Activated CD8-positive, alpha-beta memory T cell treated with anti-CD3 and anti-CD28 coated beads, Interleukin-2, amount 10 ng/mL, durations not matched to agents 7 days and 5 days (primary cell): ENCODE data around the gene GADD45B. TPM values are rescaled to one million over a fixed set of nuclear protein-coding genes. Genes with fewer than 3 reads are reported as not detected.

Source experiments
- ATAC-seq: fragments of 150-1000 bp; cut with Tn5 transposase; one replicate; pipeline ENCODE4 v1.10.0; 2021; ENCODE audit warnings: moderate library complexity
- CTCF ChIA-PET: fragments of 350-600 bp; sonication (Branson Sonifier 250); formaldehyde crosslinking; loops from one replicate; lab custom pipeline; 2021; ENCODE audit warnings: antibody characterized with exemption; lab: Charles Lee
- DNase-seq: peaks from one replicate; pipeline ENCODE4 v3.0.0-alpha.2; 2020
- H3K27ac Mint-ChIP-seq: one replicate; pipeline ENCODE4 v1.8.0; 2021; ENCODE audit warnings: mild to moderate bottlenecking, mixed read lengths
- H3K27me3 Mint-ChIP-seq: one replicate; pipeline ENCODE4 v1.8.0; 2021; ENCODE audit warnings: mixed read lengths
- H3K36me3 Mint-ChIP-seq: one replicate; pipeline ENCODE4 v1.8.0; 2021; ENCODE audit warnings: mild to moderate bottlenecking, mixed read lengths
- H3K4me1 Mint-ChIP-seq: one replicate; pipeline ENCODE4 v1.8.0; 2021; ENCODE audit warnings: mixed read lengths
- H3K4me3 Mint-ChIP-seq: one replicate; pipeline ENCODE4 v1.8.0; 2021; ENCODE audit warnings: mild to moderate bottlenecking, moderate library complexity, mixed read lengths
- H3K9me3 Mint-ChIP-seq: one replicate; pipeline ENCODE4 v1.8.0; 2022; ENCODE audit warnings: low read depth, mixed read lengths
- total RNA-seq, 2 experiments: library from RNA; stranded (reverse); gene quantifications; one replicate each; pipeline ENCODE4 v1.2.3, GENCODE V29; 2021

The GADD45B gene, protein sequence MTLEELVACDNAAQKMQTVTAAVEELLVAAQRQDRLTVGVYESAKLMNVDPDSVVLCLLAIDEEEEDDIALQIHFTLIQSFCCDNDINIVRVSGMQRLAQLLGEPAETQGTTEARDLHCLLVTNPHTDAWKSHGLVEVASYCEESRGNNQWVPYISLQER
- 10 to 100 TPM; 63.4 to 79.4 TPM for total RNA-seq

DNA sequence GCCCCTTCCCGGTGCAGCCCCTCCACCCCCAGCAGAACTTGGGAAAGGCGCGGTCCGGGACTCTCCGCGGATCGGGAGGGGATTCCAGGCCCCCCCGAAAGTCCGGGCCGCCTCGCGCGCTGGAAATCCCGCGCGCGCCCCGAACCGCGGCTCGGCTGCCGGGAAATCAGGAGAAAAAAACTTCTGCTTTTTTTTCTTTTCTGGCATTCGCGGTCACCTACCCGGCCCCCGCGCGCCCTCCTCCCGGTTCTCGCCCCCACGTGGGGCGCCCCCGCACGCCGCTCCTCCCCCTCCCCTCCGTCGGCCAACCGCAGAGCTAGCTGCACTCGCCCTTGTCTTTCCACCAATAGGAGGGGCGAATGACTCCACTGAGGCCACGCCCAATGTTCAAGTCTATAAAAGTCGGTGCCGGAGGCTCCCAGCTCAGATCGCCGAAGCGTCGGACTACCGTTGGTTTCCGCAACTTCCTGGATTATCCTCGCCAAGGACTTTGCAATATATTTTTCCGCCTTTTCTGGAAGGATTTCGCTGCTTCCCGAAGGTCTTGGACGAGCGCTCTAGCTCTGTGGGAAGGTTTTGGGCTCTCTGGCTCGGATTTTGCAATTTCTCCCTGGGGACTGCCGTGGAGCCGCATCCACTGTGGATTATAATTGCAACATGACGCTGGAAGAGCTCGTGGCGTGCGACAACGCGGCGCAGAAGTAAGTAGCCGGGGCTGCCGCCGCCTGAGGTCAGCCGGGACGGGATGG is at the start of gene GADD45B:
GADD45B (plus strand) TSS at position 426 of the 749 bp plus-strand sequence; CDS start at position 658, 232 bp downstream.
- peaks cover 3% of the 10 kb centered on the region for H3K27me3 Mint-ChIP-seq
- no peaks in the 10 kb centered on the region for H3K9me3 Mint-ChIP-seq
- peak within 1 kb of the TSS; percentile 100 for H3K4me3 Mint-ChIP-seq
- DNase-seq = peak; percentile 97
- CTCF ChIA-PET = interaction anchor here (0.8 to 6.2 kb wide), 19 partner anchors 11 to 161 kb away, joined by 3 to 257 read pairs (median 5); partner anchors contain the start of gene LMNB2
- H3K4me1 Mint-ChIP-seq = peaks cover 21% of the 10 kb centered on the region
- H3K36me3 Mint-ChIP-seq = peaks cover 24% of the 10 kb centered on the region
- peak; percentile 57 for ATAC-seq
- peak within 1 kb of the TSS; percentile 91 for H3K27ac Mint-ChIP-seq

DNA sequence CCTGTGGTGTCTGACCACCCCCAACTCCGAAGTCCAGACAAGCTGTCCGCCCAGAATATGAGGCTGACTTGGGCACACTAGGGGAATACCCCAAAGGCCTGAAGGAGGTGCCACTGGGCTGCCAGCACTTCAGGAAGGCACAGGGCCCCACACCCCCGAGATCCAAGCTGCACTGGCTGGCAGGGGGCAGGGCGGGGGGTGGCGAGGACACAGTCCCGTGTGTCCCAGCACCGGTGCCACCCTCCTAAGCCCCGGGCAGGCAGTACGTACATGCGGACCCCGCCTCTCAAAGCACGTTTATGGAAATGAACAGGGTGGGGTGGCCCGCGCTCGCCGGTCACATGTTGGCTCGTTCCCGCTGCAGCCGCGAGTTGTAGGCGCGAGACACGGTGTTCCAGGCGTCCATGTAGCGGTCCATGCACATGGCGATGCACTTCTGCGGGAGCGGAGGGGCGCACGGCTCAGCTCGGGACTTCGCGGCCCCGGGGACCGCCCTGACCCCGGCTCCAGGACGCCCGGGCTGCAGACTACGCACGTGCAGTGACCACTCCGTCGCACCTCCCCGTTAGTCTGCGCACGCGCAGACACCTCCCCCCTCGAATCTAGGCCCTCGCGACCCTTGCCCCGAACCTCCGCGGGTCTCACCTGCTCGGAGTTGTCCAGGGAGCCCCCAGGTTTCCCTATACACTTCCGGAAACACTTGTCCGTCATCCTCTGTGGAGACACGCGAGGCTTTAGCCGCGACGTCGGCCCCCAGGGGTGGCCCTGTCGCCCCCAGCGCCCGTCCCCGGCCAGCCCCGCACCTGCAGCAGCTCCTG is 49.1 kb upstream of the GADD45B start:
- DNase-seq (peak; percentile 65), ATAC-seq (peak; percentile 29)
- Mint-ChIP-seq H3K9me3 (no peaks in the 10 kb centered on the region), H3K4me1 (peaks cover 12% of the 10 kb centered on the region), H3K27ac (peak overlapping the region; percentile 89), H3K36me3 (peaks cover 18% of the 10 kb centered on the region), H3K4me3 (peak overlapping the region; percentile 85), H3K27me3 (no peaks in the 10 kb centered on the region)
- CTCF ChIA-PET = interaction anchor here (0.7 to 3.7 kb wide), 6 partner anchors 27 to 194 kb away, joined by 3 to 15 read pairs (median 6); partner anchors contain the start of gene LMNB2

DNA sequence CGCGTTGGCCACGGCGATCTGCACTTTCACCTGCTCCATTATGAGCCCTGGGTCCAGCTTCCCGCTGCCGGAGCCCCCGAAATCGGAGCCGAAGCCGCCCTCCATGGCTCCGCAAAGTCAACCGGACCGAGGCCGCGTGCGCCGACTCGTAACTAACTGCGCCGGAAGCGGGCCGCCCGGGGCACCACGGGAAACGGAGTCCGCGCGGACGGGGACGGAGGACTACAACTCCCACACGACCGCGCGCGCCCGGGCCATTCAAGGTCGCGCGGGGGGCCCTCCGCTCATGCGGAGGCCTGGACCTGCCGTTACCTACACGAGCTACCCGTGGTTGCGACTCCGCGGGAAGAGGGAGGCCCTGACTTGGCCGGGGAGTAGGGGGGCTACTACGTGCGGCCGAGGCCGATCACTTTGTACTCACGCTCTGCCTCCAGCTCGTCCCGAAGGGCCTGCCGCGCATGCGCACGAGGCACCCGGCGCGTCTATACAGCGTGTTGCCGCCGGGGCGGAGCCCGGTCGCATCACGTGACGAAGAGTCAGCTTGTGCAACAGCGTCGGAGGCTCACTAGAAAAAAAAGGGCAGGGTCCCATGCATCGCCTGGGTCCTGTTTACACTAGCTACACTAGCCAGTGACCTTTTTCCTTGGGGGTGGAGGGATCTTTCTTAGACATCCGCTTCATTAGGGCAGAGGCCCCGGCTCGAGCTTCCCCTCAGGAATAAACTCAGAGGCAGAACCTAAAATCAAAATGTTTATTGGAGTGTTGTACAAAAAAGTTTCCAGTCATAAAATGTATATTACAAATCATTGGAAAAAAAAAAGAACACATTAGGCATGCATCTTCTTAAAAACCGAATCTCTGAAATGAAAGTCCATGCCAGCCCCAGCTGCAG is 48.3 kb upstream of the GADD45B start, which contains the start of gene TIMM13:
TIMM13 (minus strand) TSS at position 158 of the 892 bp plus-strand sequence; CDS start at position 105, 53 bp downstream.
- Mint-ChIP-seq H3K4me3 (peak within 1 kb of the TSS; percentile 85), H3K36me3 (peaks cover 18% of the 10 kb centered on the region), H3K27ac (peak within 1 kb of the TSS; percentile 89), H3K27me3 (no peaks in the 10 kb centered on the region), H3K4me1 (peaks cover 12% of the 10 kb centered on the region), H3K9me3 (no peaks in the 10 kb centered on the region)
- ATAC-seq (peak; percentile 94), DNase-seq (peak; percentile 97)
- CTCF ChIA-PET = interaction anchor here (0.6 to 3.7 kb wide), 10 partner anchors 14 to 209 kb away, joined by 3 to 15 read pairs (median 5); no protein-coding TSS in a partner anchor

DNA sequence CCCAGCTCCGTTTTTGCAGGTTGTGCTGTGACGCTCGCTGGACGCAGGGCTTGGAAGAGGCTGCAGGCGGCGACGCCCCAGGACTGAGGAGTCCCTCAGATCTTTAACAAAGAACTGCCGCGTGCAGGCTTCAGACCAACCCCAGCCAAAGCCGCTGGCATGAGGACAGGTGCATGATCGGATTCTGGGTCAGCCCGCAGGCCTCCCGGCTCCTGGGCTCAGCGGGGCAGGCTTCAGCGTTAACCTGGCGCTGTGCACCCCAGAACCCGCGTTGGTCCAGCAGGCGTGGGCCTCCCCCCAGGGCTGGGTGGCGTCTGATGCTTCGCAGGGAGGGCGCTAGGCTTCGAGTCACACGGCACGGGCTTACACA is 47.6 kb upstream of the GADD45B start:
- H3K27ac Mint-ChIP-seq = peak overlapping the region; percentile 89
- no peaks in the 10 kb centered on the region for H3K27me3 Mint-ChIP-seq
- no peak overlapping the region for H3K4me3 Mint-ChIP-seq

DNA sequence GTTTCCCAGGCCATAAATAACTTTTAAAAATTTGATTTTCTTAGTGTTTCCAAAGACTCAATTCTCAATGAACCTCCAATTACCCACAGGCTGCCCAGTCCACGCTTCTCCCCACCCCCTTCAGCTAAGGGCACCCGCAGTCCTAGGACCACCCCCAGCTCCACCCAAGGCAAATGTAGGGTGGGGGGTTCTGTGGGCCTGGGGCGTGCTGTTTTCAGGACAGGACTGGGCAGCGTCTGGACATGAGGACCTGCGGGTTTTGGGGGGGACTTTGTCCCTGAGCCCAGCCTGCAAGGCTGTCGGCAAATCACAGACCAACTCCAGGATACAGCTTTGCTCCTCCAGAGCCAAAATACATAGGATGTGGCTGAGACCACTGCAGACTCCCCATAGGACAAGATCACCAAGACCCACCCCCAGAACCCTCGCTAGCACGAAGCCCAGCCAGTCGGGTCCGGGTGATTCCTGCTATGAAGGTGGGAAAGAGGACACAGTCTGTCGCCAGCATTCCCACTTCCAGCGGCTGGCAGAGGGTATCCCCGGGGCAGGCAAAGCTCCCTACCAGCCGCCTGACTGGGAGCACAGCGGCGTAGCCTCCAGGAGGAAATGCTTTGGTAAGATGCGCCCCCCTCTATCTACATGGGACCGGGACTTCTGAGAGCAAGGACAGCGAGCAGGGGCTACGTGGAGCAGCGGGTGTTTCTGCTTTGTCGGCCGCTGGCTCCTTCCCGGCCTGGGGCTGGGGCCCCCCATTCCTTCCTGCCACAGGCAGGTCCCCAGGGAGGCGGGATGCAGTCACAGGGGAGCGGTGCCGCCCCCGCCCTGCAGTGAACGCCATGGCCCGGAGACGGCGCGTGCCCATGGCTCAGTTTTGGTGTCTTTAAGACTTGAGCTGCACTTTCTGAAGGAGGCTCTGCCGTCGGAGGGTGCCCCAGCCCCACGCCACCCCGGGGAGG is 46.9 kb upstream of the GADD45B start:
- CTCF ChIA-PET = interaction anchor here (1.0 to 3.7 kb wide), 3 partner anchors 12 to 185 kb away, joined by 4 to 15 read pairs (median 4); no protein-coding TSS in a partner anchor
- no peaks in the 10 kb centered on the region for H3K9me3 Mint-ChIP-seq
- peaks cover 12% of the 10 kb centered on the region for H3K4me1 Mint-ChIP-seq
- H3K27me3 Mint-ChIP-seq = no peaks in the 10 kb centered on the region
- H3K4me3 Mint-ChIP-seq = no peak overlapping the region
- no peak overlapping the region for H3K27ac Mint-ChIP-seq
- peaks cover 22% of the 10 kb centered on the region for H3K36me3 Mint-ChIP-seq
- DNase-seq = no peak
- ATAC-seq = no peak

More for the DNA sequence above, 47.6 kb upstream of the GADD45B start:
- H3K36me3 Mint-ChIP-seq = peaks cover 18% of the 10 kb centered on the region
- CTCF ChIA-PET = interaction anchor here (0.6 to 3.7 kb wide), 9 partner anchors 13 to 209 kb away, joined by 3 to 15 read pairs (median 6); no protein-coding TSS in a partner anchor
- no peak for ATAC-seq
- no peaks in the 10 kb centered on the region for H3K9me3 Mint-ChIP-seq
- peaks cover 12% of the 10 kb centered on the region for H3K4me1 Mint-ChIP-seq
- DNase-seq = no peak

DNA sequence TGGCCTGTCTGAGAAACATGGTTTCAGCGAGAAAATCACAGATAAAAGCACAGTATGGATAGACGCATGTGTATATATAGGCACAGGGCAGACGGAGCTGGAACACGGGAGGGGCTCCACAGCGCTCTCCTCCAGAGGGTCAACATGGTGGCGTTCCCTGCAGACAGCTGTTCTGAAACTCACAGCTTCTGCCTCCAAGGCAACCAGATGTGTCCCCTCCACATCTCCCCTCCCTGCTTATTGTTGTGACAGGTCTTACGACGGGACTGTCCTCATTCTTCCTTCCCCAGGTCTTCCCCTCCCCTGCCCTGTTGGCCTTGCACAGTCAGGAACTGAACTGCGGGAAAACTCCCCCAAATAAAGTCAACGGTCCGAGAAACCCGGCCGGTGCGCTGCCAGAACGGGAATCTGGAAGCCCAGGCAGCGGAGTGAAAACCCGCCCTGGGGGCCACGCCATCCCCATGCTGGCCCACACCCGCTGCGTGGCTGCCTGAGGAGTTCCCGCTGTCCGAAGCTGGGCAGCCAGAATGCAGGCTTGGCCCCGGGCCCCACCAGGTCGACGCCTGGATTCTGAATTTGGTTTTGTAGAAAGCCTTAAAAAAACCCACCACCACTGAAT is 45.9 kb upstream of the GADD45B start:
- ATAC-seq (no peak), DNase-seq (no peak)
- H3K27ac Mint-ChIP-seq = peak overlapping the region; percentile 16
- H3K4me1 Mint-ChIP-seq = peaks cover 12% of the 10 kb centered on the region
- no peaks in the 10 kb centered on the region for H3K27me3 Mint-ChIP-seq
- no peak overlapping the region for H3K4me3 Mint-ChIP-seq
- no peaks in the 10 kb centered on the region for H3K9me3 Mint-ChIP-seq
- CTCF ChIA-PET = interaction anchor here (1.0 kb wide), 1 partner anchor 218 kb away, joined by 3 read pairs; no protein-coding TSS in a partner anchor
- peaks cover 24% of the 10 kb centered on the region for H3K36me3 Mint-ChIP-seq

DNA sequence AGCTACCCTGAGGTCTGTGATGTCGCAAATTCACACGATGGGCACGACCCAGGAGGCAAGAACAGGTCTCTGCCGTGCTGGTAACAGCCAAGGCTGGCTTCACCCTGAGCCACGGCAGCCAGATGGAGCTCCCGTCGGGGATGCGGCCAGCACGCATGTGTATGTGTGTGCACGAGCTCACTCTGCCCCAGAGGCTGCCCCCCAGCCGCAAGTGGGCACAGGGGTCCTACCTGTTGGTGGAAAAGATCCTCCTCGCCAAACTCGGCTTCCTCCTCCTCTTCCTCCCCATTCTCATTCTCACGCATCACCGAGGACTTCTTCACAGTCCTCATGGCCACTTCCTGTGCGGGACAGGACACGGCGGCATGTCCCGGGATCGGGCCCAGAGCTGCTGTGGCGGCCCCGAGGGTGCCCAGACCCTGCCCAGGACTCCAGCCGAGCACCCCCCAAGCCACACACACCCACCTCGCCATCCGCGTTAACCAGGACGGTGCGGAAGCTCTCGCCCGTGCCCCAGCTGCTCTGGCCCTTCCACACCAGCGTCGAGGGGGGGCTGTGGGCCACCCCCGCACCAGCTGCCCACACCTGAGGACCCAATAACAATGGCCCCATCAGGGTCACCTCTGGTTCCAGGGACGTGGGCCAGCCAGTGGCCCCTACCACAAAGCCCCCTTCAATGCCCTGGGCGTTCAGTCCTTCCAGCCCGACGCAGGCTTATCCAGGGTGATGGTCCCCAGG is 44.4 kb upstream of the GADD45B start:
- no peak for ATAC-seq
- no peak overlapping the region for H3K4me3 Mint-ChIP-seq
- CTCF ChIA-PET = interaction anchor here (1.0 kb wide), 1 partner anchor 183 kb away, joined by 3 read pairs; no protein-coding TSS in a partner anchor
- peaks cover 8% of the 10 kb centered on the region for H3K4me1 Mint-ChIP-seq
- no peaks in the 10 kb centered on the region for H3K9me3 Mint-ChIP-seq
- no peaks in the 10 kb centered on the region for H3K27me3 Mint-ChIP-seq
- H3K27ac Mint-ChIP-seq = no peak overlapping the region
- peaks cover 26% of the 10 kb centered on the region for H3K36me3 Mint-ChIP-seq
- DNase-seq = no peak

DNA sequence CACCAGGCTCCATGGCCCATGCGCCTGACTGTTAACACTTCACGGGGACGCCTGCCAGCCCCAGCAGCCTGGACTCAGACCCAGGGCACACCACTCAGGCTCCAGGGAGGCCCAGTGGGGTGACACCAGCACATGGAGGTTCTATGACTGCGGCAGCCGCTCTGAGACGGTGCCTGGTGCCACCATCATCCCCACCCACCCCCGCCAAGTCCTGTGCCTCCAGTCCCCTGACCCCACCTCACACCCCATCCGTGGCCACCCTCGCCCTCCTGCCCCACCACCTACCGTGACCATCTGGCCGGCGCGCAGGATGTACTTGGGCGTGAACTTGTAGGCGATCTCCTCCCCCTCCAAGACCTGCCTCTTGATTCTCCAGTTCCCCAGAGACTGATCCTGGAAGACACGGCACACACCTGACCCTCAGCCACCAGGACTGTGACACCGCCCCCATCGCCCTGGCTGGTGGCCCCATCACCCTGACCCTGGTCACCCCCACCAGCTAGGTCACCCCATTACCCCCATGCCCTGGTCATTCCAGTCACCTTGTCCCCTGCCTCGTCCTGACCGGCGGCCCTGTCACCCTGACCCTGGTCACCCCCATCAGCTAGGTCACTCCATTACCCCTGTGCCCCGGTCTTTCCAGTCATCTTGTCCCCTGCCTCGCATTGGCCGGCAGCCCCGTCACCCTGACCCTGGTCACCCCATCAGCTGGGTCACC is 43.6 kb upstream of the GADD45B start:
- DNase-seq (no peak), ATAC-seq (no peak)
- no peaks in the 10 kb centered on the region for H3K9me3 Mint-ChIP-seq
- CTCF ChIA-PET = no interaction called here
- H3K4me1 Mint-ChIP-seq = peaks cover 7% of the 10 kb centered on the region
- no peaks in the 10 kb centered on the region for H3K27me3 Mint-ChIP-seq
- H3K36me3 Mint-ChIP-seq = peaks cover 28% of the 10 kb centered on the region
- H3K27ac Mint-ChIP-seq = no peak overlapping the region
- no peak overlapping the region for H3K4me3 Mint-ChIP-seq

DNA sequence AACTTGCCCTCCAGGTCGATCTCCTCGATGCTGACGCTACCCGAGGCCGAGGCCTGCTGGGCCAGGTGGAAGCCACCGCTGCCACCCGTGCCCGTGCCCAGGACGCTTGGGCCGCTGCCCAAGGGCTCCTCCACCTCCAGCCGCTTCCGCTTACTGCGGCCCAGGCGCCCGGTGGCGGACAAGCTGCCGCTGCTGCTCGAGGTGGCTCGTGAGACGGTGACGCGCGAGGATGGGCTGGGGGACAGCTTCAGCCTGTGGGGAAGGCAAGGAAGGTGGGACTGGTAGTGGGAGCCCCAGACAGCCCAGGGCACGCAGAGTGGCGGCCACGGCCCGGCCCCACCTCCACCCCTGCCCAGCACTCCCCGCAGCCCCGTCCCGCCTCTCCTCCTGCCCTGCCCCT is 42.1 kb upstream of the GADD45B start:
- peaks cover 33% of the 10 kb centered on the region for H3K36me3 Mint-ChIP-seq
- ATAC-seq (no peak), DNase-seq (no peak)
- CTCF ChIA-PET = no interaction called here
- no peak overlapping the region for H3K27ac Mint-ChIP-seq
- H3K27me3 Mint-ChIP-seq = no peaks in the 10 kb centered on the region
- H3K4me3 Mint-ChIP-seq = no peak overlapping the region
- no peaks in the 10 kb centered on the region for H3K4me1 Mint-ChIP-seq
- no peaks in the 10 kb centered on the region for H3K9me3 Mint-ChIP-seq

DNA sequence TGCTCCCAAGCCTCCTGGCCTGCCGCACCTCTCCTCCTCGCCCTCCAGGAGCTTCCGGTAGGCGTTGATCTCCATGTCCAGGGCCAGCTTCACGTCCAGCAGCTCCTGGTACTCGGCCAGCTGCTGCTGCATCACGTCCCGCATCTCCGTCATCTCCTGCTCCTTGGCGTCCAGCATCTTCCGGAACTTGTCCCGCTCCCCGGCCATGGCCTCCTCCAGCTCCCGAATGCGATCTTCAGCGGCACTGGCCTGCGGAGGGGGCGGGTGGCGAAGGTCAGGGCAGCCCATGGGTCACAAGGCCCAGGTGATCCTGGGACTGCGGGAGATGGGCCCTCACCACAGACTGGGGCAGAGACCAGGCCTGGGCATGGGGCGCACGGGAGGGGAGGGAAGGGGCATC is 41.7 kb upstream of the GADD45B start:
- DNase-seq = no peak
- no peak overlapping the region for H3K27ac Mint-ChIP-seq
- no peaks in the 10 kb centered on the region for H3K4me1 Mint-ChIP-seq
- no peaks in the 10 kb centered on the region for H3K27me3 Mint-ChIP-seq
- CTCF ChIA-PET = no interaction called here
- ATAC-seq = no peak
- peaks cover 33% of the 10 kb centered on the region for H3K36me3 Mint-ChIP-seq
- no peaks in the 10 kb centered on the region for H3K9me3 Mint-ChIP-seq
- H3K4me3 Mint-ChIP-seq = no peak overlapping the region
